Natural killer cell (primary cell): Measurements from ENCODE around the gene KLK7. TPM values are rescaled to one million over a fixed set of nuclear protein-coding genes. Genes with fewer than 3 reads are reported as not detected.

Source experiments
- ATAC-seq, 3 donors: fragments of 150-1000 bp in 2 of 3; fragments of 200-7000 bp in 1 of 3; cut with Tn5 transposase; 1 replicate in 1 of 3; 2 replicates in 2 of 3; pipeline ENCODE4 v1.10.0; 2021; ENCODE audit warnings: mild to moderate bottlenecking in 2 of 3, moderate library complexity in 2 of 3
- DNase-seq, 2 donors: peaks; one replicate each; pipeline versions ENCODE4 v3.0.0 to v3.0.0-alpha.2; 2013 to 2021; ENCODE audit warnings: mixed read lengths in 1 of 2
- H3K27ac ChIP-seq: one replicate; pipeline ENCODE4 v1.5.1; 2013; ENCODE audit warnings: mild to moderate bottlenecking, low read length
- H3K27me3 ChIP-seq: one replicate; pipeline ENCODE4 v1.6.1; 2013; ENCODE audit warnings: low read length; ENCODE audit not compliant: control insufficient read depth, insufficient read depth
- H3K36me3 ChIP-seq: one replicate; pipeline ENCODE4 v1.6.1; 2013; ENCODE audit warnings: low read length; ENCODE audit not compliant: control insufficient read depth, insufficient read depth
- H3K4me1 ChIP-seq: one replicate; pipeline ENCODE4 v1.6.1; 2013; ENCODE audit warnings: low read length; ENCODE audit not compliant: control insufficient read depth, insufficient read depth
- H3K4me3 ChIP-seq: one replicate; pipeline ENCODE4 v1.5.1; 2013; ENCODE audit warnings: low read length
- H3K9me3 ChIP-seq: one replicate; pipeline ENCODE4 v1.6.1; 2013; ENCODE audit warnings: low read length; ENCODE audit not compliant: control insufficient read depth, insufficient read depth
- H3K27ac Mint-ChIP-seq, 2 donors: one replicate each; pipeline ENCODE4 v1.8.0; 2022; ENCODE audit warnings: mild to moderate bottlenecking in 2 of 2, mixed read lengths in 2 of 2, moderate library complexity in 1 of 2
- H3K27me3 Mint-ChIP-seq, 2 donors: one replicate each; pipeline ENCODE4 v1.8.0; 2022; ENCODE audit warnings: low read depth in 2 of 2, mixed read lengths in 2 of 2
- H3K36me3 Mint-ChIP-seq: one replicate; pipeline ENCODE4 v1.8.0; 2022; ENCODE audit warnings: mixed read lengths
- H3K4me1 Mint-ChIP-seq, 2 donors: one replicate each; pipeline ENCODE4 v1.8.0; 2022; ENCODE audit warnings: mixed read lengths in 2 of 2
- H3K4me3 Mint-ChIP-seq: one replicate; pipeline ENCODE4 v1.8.0; 2022; ENCODE audit warnings: mild to moderate bottlenecking, moderate library complexity, mixed read lengths
- H3K9me3 Mint-ChIP-seq, 2 donors: one replicate each; pipeline ENCODE4 v1.8.0; 2022; ENCODE audit warnings: mixed read lengths in 2 of 2
- CTCF ChIP-seq: fragments of 200-600 bp; IDR thresholded peaks from one replicate; pipeline ENCODE4 v1.8.0; 2022; ENCODE audit warnings: antibody characterized with exemption
- WGBS: methylation state at CpG from one replicate; pipeline ENCODE4 v1.1.7; 2013; ENCODE audit warnings: missing lambda C conversion rate; ENCODE audit not compliant: insufficient coverage; 5-methylcytosine and 5-hydroxymethylcytosine counted together
- intact Hi-C: fragments of 100-400 bp; cut with micrococcal nuclease; formaldehyde crosslinking; loops from one replicate; pipeline ENCODE4 v1.14.2; 2022
- total RNA-seq, 4 donors: library from RNA; stranded (reverse); fragments of 120-200 nt in 1 of 4; gene quantifications; one replicate each; pipeline versions ENCODE4 v1.2.3 to v1.2.4, GENCODE V29; 2013 to 2022

KLK7 gene
- total RNA-seq, 3 donors from 2014 or later (not counting 1 experiment from before 2014, with no cell fraction given), result not detected

- H3K27me3 ChIP-seq, result no peaks in the 10 kb centered on the region
- H3K27me3 Mint-ChIP-seq, result peaks cover 24 to 28% of the 10 kb centered on the region in 2 donors
- H3K9me3 Mint-ChIP-seq, result no peaks in the 10 kb centered on the region
- peaks cover 0 to 4% of the 10 kb centered on the region in 2 donors for H3K4me1 Mint-ChIP-seq
- no peak overlapping the region for H3K4me3 ChIP-seq
- TF ChIP-seq CTCF, result no peak
- 86% methylated on average over 3 of the region's 4 CpGs for WGBS
- ATAC-seq, result no peak
- H3K36me3 ChIP-seq, result no peaks in the 10 kb centered on the region
- no peaks in the 10 kb centered on the region for H3K4me1 ChIP-seq
- H3K36me3 Mint-ChIP-seq, result no peaks in the 10 kb centered on the region
- intact Hi-C loops, result loop anchor here (5.0 to 10.0 kb wide), 2 partner anchors 162 to 330 kb away; no protein-coding TSS in a partner anchor
- H3K9me3 ChIP-seq, result no peaks in the 10 kb centered on the region
- no peak overlapping the region for H3K27ac Mint-ChIP-seq
- DNase-seq, result no peak
- no peak overlapping the region for H3K4me3 Mint-ChIP-seq
- no peak overlapping the region for H3K27ac ChIP-seq
These were observed 51.0 kb downstream of the KLK7 start for GRCh38 chr19:50932690-50933083.

GRCh38 chr19:50932018-50932689, 51.6 kb downstream of the KLK7 start:
- Histone ChIP-seq H3K27me3 (no peaks in the 10 kb centered on the region), H3K27ac (no peak overlapping the region), H3K4me3 (no peak overlapping the region), H3K4me1 (no peaks in the 10 kb centered on the region), H3K9me3 (no peaks in the 10 kb centered on the region), H3K36me3 (no peaks in the 10 kb centered on the region)
- Mint-ChIP-seq H3K4me1 (peaks cover 0 to 4% of the 10 kb centered on the region in 2 donors), H3K9me3 (no peaks in the 10 kb centered on the region), H3K36me3 (no peaks in the 10 kb centered on the region), H3K27ac (no peak overlapping the region), H3K4me3 (no peak overlapping the region), H3K27me3 (peaks cover 19 to 30% of the 10 kb centered on the region in 2 donors)
- ATAC-seq (no peak), DNase-seq (no peak)
- TF ChIP-seq CTCF, result no peak
- WGBS, result 80% methylated on average over 11 of the region's 11 CpGs
- intact Hi-C loops, result loop anchor here (5.0 to 10.0 kb wide), 2 partner anchors 163 to 330 kb away; no protein-coding TSS in a partner anchor

GRCh38 chr19:50931023-50931422, 52.7 kb downstream of the KLK7 start:
- no peak overlapping the region for H3K27ac ChIP-seq
- peaks cover 19 to 30% of the 10 kb centered on the region in 2 donors for H3K27me3 Mint-ChIP-seq
- no peak overlapping the region for H3K4me3 Mint-ChIP-seq
- H3K27ac Mint-ChIP-seq, result no peak overlapping the region
- H3K9me3 ChIP-seq, result no peaks in the 10 kb centered on the region
- DNase-seq, result no peak
- peaks cover 0 to 4% of the 10 kb centered on the region in 2 donors for H3K4me1 Mint-ChIP-seq
- no peaks in the 10 kb centered on the region for H3K36me3 ChIP-seq
- no peak for ATAC-seq
- no peaks in the 10 kb centered on the region for H3K36me3 Mint-ChIP-seq
- TF ChIP-seq CTCF, result no peak
- intact Hi-C loops, result loop anchor here (2.0 to 10.0 kb wide), 3 partner anchors 164 to 331 kb away; no protein-coding TSS in a partner anchor
- H3K9me3 Mint-ChIP-seq, result no peaks in the 10 kb centered on the region
- H3K4me1 ChIP-seq, result no peaks in the 10 kb centered on the region
- no peak overlapping the region for H3K4me3 ChIP-seq
- no peaks in the 10 kb centered on the region for H3K27me3 ChIP-seq

- intact Hi-C loops, result no loop called here
- H3K9me3 Mint-ChIP-seq, result no peaks in the 10 kb centered on the region
- 85% methylated on average over 5 of the region's 5 CpGs for WGBS
These were observed 54.9 kb downstream of the KLK7 start for GRCh38 chr19:50928831-50929230.

More at GRCh38 chr19:50928831-50929230, 54.9 kb downstream of the KLK7 start:
- Mint-ChIP-seq H3K4me3 (no peak overlapping the region), H3K27ac (no peak overlapping the region), H3K4me1 (peaks cover 0 to 4% of the 10 kb centered on the region in 2 donors), H3K36me3 (no peaks in the 10 kb centered on the region), H3K27me3 (peaks cover 15 to 30% of the 10 kb centered on the region in 2 donors)
- H3K27ac ChIP-seq, result no peak overlapping the region
- DNase-seq, result no peak
- TF ChIP-seq CTCF, result no peak
- no peaks in the 10 kb centered on the region for H3K27me3 ChIP-seq
- no peaks in the 10 kb centered on the region for H3K4me1 ChIP-seq
- H3K9me3 ChIP-seq, result no peaks in the 10 kb centered on the region
- no peaks in the 10 kb centered on the region for H3K36me3 ChIP-seq
- no peak overlapping the region for H3K4me3 ChIP-seq
- no peak for ATAC-seq
